OCI-LY7 (cell line): ENCODE measurements around the gene GSDME. TPM values are rescaled to one million over a fixed set of nuclear protein-coding genes. Genes with fewer than 3 reads are reported as not detected.

ENCODE experiments used
- BruUV-seq: library from RNA; stranded (reverse); fragments of 400-500 nt; replicated peaks from 2 replicates; lab custom pipeline; 2021; lab: Mats Ljungman, UMichigan
- CTCF ChIA-PET: fragments of 300-600 bp; sonication (Branson Sonifier 250); formaldehyde crosslinking; loops from one replicate; lab custom pipeline; 2022; ENCODE audit warnings: antibody characterized with exemption; ENCODE audit not compliant: unreplicated experiment; lab: Charles Lee
- POLR2A ChIA-PET: fragments of 300-600 bp; sonication (Branson Sonifier 250); formaldehyde crosslinking; loops from one replicate; lab custom pipeline; 2022; ENCODE audit warnings: antibody characterized with exemption; lab: Charles Lee
- DNase-seq: peaks from one replicate; pipeline ENCODE4 v3.0.0-alpha.2; 2015; ENCODE audit warnings: low spot score
- H2AFZ ChIP-seq: fragments of 200-600 bp; sonication (generic), shearing (Covaris generic); 2 replicates; pipeline ENCODE4 v1.6.1; 2014; ENCODE audit warnings: mild to moderate bottlenecking, antibody characterized with exemption, low read length, moderate library complexity
- H3K27ac ChIP-seq: fragments of 200-600 bp; sonication (generic); 2 replicates; pipeline ENCODE4 v1.5.1; 2014; ENCODE audit warnings: mixed run types, low read depth, mild to moderate bottlenecking, moderate library complexity, low read length, inconsistent platforms; ENCODE audit not compliant: poor library complexity, severe bottlenecking
- H3K36me3 ChIP-seq: fragments of 200-600 bp; sonication (generic); 2 replicates; pipeline ENCODE4 v1.6.1; 2014; ENCODE audit warnings: mild to moderate bottlenecking, antibody characterized with exemption, low read length, moderate library complexity, mixed read lengths; ENCODE audit not compliant: insufficient read depth
- H3K4me1 ChIP-seq: fragments of 200-600 bp; sonication (generic); 2 replicates; pipeline ENCODE4 v1.5.1; 2014; ENCODE audit warnings: mild to moderate bottlenecking, low read length; ENCODE audit not compliant: insufficient read depth, poor library complexity, severe bottlenecking
- H3K4me2 ChIP-seq: fragments of 200-600 bp; sonication (generic); 2 replicates; pipeline ENCODE4 v1.6.1; 2014; ENCODE audit warnings: mild to moderate bottlenecking, low read length
- H3K4me3 ChIP-seq: fragments of 200-600 bp; sonication (generic); 2 replicates; pipeline ENCODE4 v1.5.1; 2014; ENCODE audit warnings: mild to moderate bottlenecking, low read depth, low read length; ENCODE audit not compliant: poor library complexity, severe bottlenecking
- H3K79me2 ChIP-seq: fragments of 200-600 bp; sonication (generic); 2 replicates; pipeline ENCODE4 v1.6.1; 2016; ENCODE audit warnings: low read depth, mild to moderate bottlenecking, low read length, moderate library complexity, mixed read lengths; ENCODE audit not compliant: insufficient read depth
- H3K9me2 ChIP-seq: fragments of 200-600 bp; sonication (generic); 2 replicates; pipeline ENCODE4 v1.6.1; 2016; ENCODE audit warnings: mild to moderate bottlenecking, low read length, mixed read lengths; ENCODE audit not compliant: insufficient read depth
- H3K9me3 ChIP-seq: fragments of 200-600 bp; sonication (generic); 2 replicates; pipeline ENCODE4 v1.6.1; 2014; ENCODE audit warnings: mild to moderate bottlenecking, mixed run types, low read length, mixed read lengths
- H4K20me1 ChIP-seq: fragments of 200-600 bp; sonication (generic); 2 replicates; pipeline ENCODE4 v1.6.1; 2014; ENCODE audit warnings: mild to moderate bottlenecking, antibody characterized with exemption, low read length, moderate library complexity, mixed read lengths; ENCODE audit not compliant: insufficient read depth
- EZH2phosphoT487 ChIP-seq: fragments of 200-600 bp; sonication (generic); IDR thresholded peaks from 2 replicates; pipeline ENCODE4 v1.6.1; 2018; ENCODE audit warnings: low read depth, borderline replicate concordance, mild to moderate bottlenecking, mixed run types, antibody characterized with exemption, low read length, moderate library complexity, mixed read lengths
- intact Hi-C: fragments of 100-400 bp; cut with micrococcal nuclease; formaldehyde crosslinking; loops from one replicate; pipeline ENCODE4 v1.10.0; 2022; ENCODE audit not compliant: unreplicated experiment
- total RNA-seq, 2 experiments: library from RNA; depleted of rRNA in 1 of 2; stranded (reverse); fragments of >200 nt in 1 of 2; shearing (Covaris generic) in 1 of 2; gene quantifications; 2 replicates each; pipeline ENCODE4 v1.2.3, GENCODE V29; 2014 to 2022
- TF ChIP-seq, protein P1 (sequence below): fragments of 200-600 bp; sonication (generic); conservative IDR thresholded peaks from 2 replicates; pipeline ENCODE4 v1.5.1; 2014; ENCODE audit warnings: mild to moderate bottlenecking, antibody characterized with exemption, low read length, moderate library complexity, mixed read lengths

Gene GSDME
- total RNA-seq, 2 experiments from 2014 or later = 33.0 to 41.7 TPM

DNA sequence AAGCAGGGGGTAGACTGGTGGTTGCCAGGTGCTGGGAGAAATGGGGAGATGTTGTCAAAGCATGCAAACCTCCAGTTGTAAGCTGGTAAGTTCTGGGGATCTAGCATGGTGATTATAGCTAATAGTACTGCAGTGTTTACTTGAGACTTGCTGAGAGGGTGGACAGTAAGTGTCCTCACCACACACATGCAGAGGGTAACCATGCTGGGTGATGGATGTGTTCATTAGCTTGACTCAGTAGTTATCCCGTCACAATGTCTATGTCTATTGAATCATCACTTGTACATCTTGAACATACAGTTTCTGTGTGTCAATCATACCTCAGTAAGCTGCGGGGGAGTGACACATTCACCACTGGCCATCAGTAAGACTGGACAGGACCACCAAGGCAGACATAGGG, 42.1 kb downstream of the GSDME start:
- peaks cover 71% of the 10 kb centered on the region for H3K4me1 ChIP-seq
- POLR2A ChIA-PET = interaction anchor here (0.5 to 1.9 kb wide), 3 partner anchors 17 to 370 kb away, joined by 3 to 6 read pairs (median 4); no protein-coding TSS in a partner anchor

DNA sequence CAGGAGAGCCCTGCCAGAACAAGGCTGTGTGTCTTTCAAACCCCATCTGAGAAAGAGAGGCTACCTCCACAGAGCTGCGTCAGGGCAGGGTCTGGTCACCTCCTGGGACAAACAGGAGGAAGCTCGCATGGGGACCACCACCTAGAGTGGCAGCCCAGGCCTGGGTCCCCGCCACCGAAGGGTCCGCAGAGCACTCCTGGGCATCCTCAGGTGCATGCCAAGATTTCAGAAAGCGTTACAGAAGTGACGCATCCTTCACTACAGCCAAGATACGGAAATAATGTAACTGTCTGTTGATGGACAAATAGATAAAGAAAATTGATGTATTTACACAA, 42.6 kb downstream of the GSDME start:
- BruUV-seq = no TSS peak
- POLR2A ChIA-PET = interaction anchor here (0.5 to 1.9 kb wide), 3 partner anchors 17 to 379 kb away, joined by 3 to 6 read pairs (median 4); no protein-coding TSS in a partner anchor

More for the DNA sequence above, 42.1 kb downstream of the GSDME start:
- Histone ChIP-seq H3K27ac (peak overlapping the region; percentile 93), H3K4me3 (peak overlapping the region; percentile 53), H3K9me3 (peaks cover 5% of the 10 kb centered on the region; the same call in 1 of the 2 replicates), H2AFZ (no peak overlapping the region), H4K20me1 (no peaks in the 10 kb centered on the region), H3K9me2 (no peaks in the 10 kb centered on the region), H3K4me2 (peak overlapping the region; percentile 80), H3K79me2 (no peaks in the 10 kb centered on the region), H3K36me3 (no peaks in the 10 kb centered on the region)
- CTCF ChIA-PET = interaction anchor here (0.5 to 0.6 kb wide), 2 partner anchors 329 to 818 kb away, joined by 3 read pairs; no protein-coding TSS in a partner anchor
- intact Hi-C loops = loop anchor here (5.0 kb wide), 7 partner anchors 77 to 1118 kb away; partner anchors contain the start of genes CCDC126 and OSBPL3
- TSS peak; percentile 37 for BruUV-seq
- peak; percentile 60 for DNase-seq
- TF ChIP-seq, protein P1, sequence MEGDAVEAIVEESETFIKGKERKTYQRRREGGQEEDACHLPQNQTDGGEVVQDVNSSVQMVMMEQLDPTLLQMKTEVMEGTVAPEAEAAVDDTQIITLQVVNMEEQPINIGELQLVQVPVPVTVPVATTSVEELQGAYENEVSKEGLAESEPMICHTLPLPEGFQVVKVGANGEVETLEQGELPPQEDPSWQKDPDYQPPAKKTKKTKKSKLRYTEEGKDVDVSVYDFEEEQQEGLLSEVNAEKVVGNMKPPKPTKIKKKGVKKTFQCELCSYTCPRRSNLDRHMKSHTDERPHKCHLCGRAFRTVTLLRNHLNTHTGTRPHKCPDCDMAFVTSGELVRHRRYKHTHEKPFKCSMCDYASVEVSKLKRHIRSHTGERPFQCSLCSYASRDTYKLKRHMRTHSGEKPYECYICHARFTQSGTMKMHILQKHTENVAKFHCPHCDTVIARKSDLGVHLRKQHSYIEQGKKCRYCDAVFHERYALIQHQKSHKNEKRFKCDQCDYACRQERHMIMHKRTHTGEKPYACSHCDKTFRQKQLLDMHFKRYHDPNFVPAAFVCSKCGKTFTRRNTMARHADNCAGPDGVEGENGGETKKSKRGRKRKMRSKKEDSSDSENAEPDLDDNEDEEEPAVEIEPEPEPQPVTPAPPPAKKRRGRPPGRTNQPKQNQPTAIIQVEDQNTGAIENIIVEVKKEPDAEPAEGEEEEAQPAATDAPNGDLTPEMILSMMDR = no peak
- no peak for TF ChIP-seq EZH2phosphoT487

More for the DNA sequence above, 42.6 kb downstream of the GSDME start:
- intact Hi-C loops = loop anchor here (5.0 kb wide), 7 partner anchors 78 to 1117 kb away; partner anchors contain the start of genes CCDC126 and OSBPL3
- Histone ChIP-seq H3K79me2 (no peaks in the 10 kb centered on the region), H3K4me3 (peak overlapping the region; percentile 53), H3K4me1 (peaks cover 66% of the 10 kb centered on the region), H3K36me3 (no peaks in the 10 kb centered on the region), H3K27ac (peak overlapping the region; percentile 93), H2AFZ (no peak overlapping the region), H3K9me3 (peaks cover 2% of the 10 kb centered on the region; the same call in 1 of the 2 replicates), H3K9me2 (no peaks in the 10 kb centered on the region), H4K20me1 (no peaks in the 10 kb centered on the region), H3K4me2 (peak overlapping the region; percentile 80)
- TF ChIP-seq, protein P1 = no peak
- no peak for TF ChIP-seq EZH2phosphoT487
- no peak for DNase-seq
- CTCF ChIA-PET = no interaction called here
